ENCODE measurements around the gene TESK1. TPM values are rescaled to one million over a fixed set of nuclear protein-coding genes. Genes with fewer than 3 reads are reported as not detected.

Gene TESK1
- polyA plus RNA-seq, 3 donors = 44.2 to 46.7 (median 46.4) TPM

Other genes with a start within 250 kb of the TESK1 start
- gene RUSC2, start 115.2 kb upstream of the TESK1 start, polyA plus RNA-seq (ENCODE audit: insufficient read length in 3 of 3) = 10 to 100 TPM; 18.9 to 20.7 (median 20.7) TPM
- 1 to 10 TPM; 2.8 to 4.5 (median 4.1) TPM for gene CD72, start 13.2 kb downstream of the TESK1 start, polyA plus RNA-seq (ENCODE audit: insufficient read length in 3 of 3)
- gene SIT1, start 45.7 kb downstream of the TESK1 start, polyA plus RNA-seq (ENCODE audit: insufficient read length in 3 of 3) = under 1 TPM; 0.32 to 0.58 (median 0.33) TPM
- gene RMRP, start 52.8 kb downstream of the TESK1 start, polyA plus RNA-seq (ENCODE audit: insufficient read length in 3 of 3) = not detected
- gene CCDC107, start 53.0 kb downstream of the TESK1 start, polyA plus RNA-seq (ENCODE audit: insufficient read length in 3 of 3) = 10 to 100 TPM; 16.9 to 21.1 (median 18.5) TPM
- 10 to 100 TPM in 2 of 3 donors, 1 to 10 TPM in 1; 8.7 to 14.0 (median 12.9) TPM for gene ARHGEF39, start 59.9 kb downstream of the TESK1 start, polyA plus RNA-seq (ENCODE audit: insufficient read length in 3 of 3)
- gene CA9, start 68.7 kb downstream of the TESK1 start, polyA plus RNA-seq (ENCODE audit: insufficient read length in 3 of 3) = under 1 TPM; 0.34 to 0.94 (median 0.57) TPM
- 100 to 1,000 TPM; 142 to 173 (median 160) TPM for gene TPM2, start 84.7 kb downstream of the TESK1 start, polyA plus RNA-seq (ENCODE audit: insufficient read length in 3 of 3)
- gene TLN1, start 126.9 kb downstream of the TESK1 start, polyA plus RNA-seq (ENCODE audit: insufficient read length in 3 of 3) = 100 to 1,000 TPM; 164 to 188 (median 181) TPM
- 10 to 100 TPM; 40.1 to 42.5 (median 40.9) TPM for gene CREB3, start 127.4 kb downstream of the TESK1 start, polyA plus RNA-seq (ENCODE audit: insufficient read length in 3 of 3)
- gene GBA2, start 144.0 kb downstream of the TESK1 start, polyA plus RNA-seq (ENCODE audit: insufficient read length in 3 of 3) = 100 to 1,000 TPM in 2 of 3 donors, 10 to 100 TPM in 1; 94.4 to 139 (median 127) TPM
- gene RGP1, start 144.0 kb downstream of the TESK1 start, polyA plus RNA-seq (ENCODE audit: insufficient read length in 3 of 3) = 10 to 100 TPM; 28.7 to 31.8 (median 31.1) TPM
- gene MSMP, start 149.0 kb downstream of the TESK1 start, polyA plus RNA-seq (ENCODE audit: insufficient read length in 3 of 3) = 1 to 10 TPM in 1 of 3 donors, under 1 TPM in 1, not detected in 1; 0.70 to 1.3 TPM
- 10 to 100 TPM; 24.5 to 29.4 (median 28.2) TPM for gene NPR2, start 186.3 kb downstream of the TESK1 start, polyA plus RNA-seq (ENCODE audit: insufficient read length in 3 of 3)
- 1 to 10 TPM; 5.5 to 8.6 (median 6.0) TPM for gene SPAG8, start 207.0 kb downstream of the TESK1 start, polyA plus RNA-seq (ENCODE audit: insufficient read length in 3 of 3)
- gene HINT2, start 209.8 kb downstream of the TESK1 start, polyA plus RNA-seq (ENCODE audit: insufficient read length in 3 of 3) = 10 to 100 TPM; 51.8 to 60.2 (median 59.5) TPM
- gene FAM221B, start 223.5 kb downstream of the TESK1 start, polyA plus RNA-seq (ENCODE audit: insufficient read length in 3 of 3) = under 1 TPM; 0.09 to 0.41 (median 0.12) TPM
- 10 to 100 TPM; 30.2 to 36.2 (median 31.1) TPM for gene TMEM8B, start 224.0 kb downstream of the TESK1 start, polyA plus RNA-seq (ENCODE audit: insufficient read length in 3 of 3)